KMS-11 (cell line): ENCODE measurements around the gene HAUS3.

Source experiments
- H2AFZ ChIP-seq: fragments of 200-600 bp; sonication (generic); 2 replicates; pipeline ENCODE4 v1.6.1; 2016; ENCODE audit warnings: antibody characterized with exemption, mixed run types, low read depth
- H3K27ac ChIP-seq: fragments of 200-600 bp; sonication (generic); 2 replicates; pipeline ENCODE4 v1.6.1; 2016; ENCODE audit warnings: mild to moderate bottlenecking, mixed run types
- H3K27me3 ChIP-seq: fragments of 200-600 bp; sonication (generic); 2 replicates; pipeline ENCODE4 v1.6.1; 2017; ENCODE audit warnings: mild to moderate bottlenecking, low read depth, mixed run types, moderate library complexity; ENCODE audit not compliant: insufficient read depth
- H3K36me3 ChIP-seq: fragments of 200-600 bp; sonication (generic); 2 replicates; pipeline ENCODE4 v1.6.1; 2017; ENCODE audit warnings: mild to moderate bottlenecking, mixed run types; ENCODE audit not compliant: insufficient read depth
- H3K4me1 ChIP-seq: fragments of 200-600 bp; sonication (generic); 2 replicates; pipeline ENCODE4 v1.6.1; 2016; ENCODE audit warnings: mild to moderate bottlenecking, low read depth, mixed run types; ENCODE audit not compliant: poor library complexity, severe bottlenecking
- H3K4me2 ChIP-seq: fragments of 200-600 bp; sonication (generic); 2 replicates; pipeline ENCODE4 v1.7.0; 2016; ENCODE audit warnings: mild to moderate bottlenecking, mixed run types
- H3K4me3 ChIP-seq: fragments of 200-600 bp; sonication (generic); IDR thresholded peaks from 2 replicates; pipeline ENCODE4 v1.6.1; 2017; ENCODE audit warnings: low read depth, low read length, mixed read lengths; ENCODE audit not compliant: insufficient read depth
- H3K79me2 ChIP-seq: fragments of 200-600 bp; sonication (generic); 2 replicates; pipeline ENCODE4 v1.6.1; 2016; ENCODE audit warnings: low read depth, mixed run types; ENCODE audit not compliant: insufficient read depth
- H3K9ac ChIP-seq: fragments of 200-600 bp; sonication (generic); 2 replicates; pipeline ENCODE4 v1.6.1; 2016; ENCODE audit warnings: mild to moderate bottlenecking, mixed run types
- H4K20me1 ChIP-seq: fragments of 200-600 bp; sonication (generic); 2 replicates; pipeline ENCODE4 v1.6.1; 2016; ENCODE audit warnings: mild to moderate bottlenecking, mixed run types; ENCODE audit not compliant: insufficient read depth
- CTCF ChIP-seq: fragments of 200-600 bp; sonication (generic); conservative IDR thresholded peaks from 2 replicates; pipeline ENCODE4 v1.6.1; 2017; ENCODE audit warnings: low read depth, mild to moderate bottlenecking, antibody characterized with exemption, low read length, moderate library complexity, mixed read lengths

Gene HAUS3

DNA sequence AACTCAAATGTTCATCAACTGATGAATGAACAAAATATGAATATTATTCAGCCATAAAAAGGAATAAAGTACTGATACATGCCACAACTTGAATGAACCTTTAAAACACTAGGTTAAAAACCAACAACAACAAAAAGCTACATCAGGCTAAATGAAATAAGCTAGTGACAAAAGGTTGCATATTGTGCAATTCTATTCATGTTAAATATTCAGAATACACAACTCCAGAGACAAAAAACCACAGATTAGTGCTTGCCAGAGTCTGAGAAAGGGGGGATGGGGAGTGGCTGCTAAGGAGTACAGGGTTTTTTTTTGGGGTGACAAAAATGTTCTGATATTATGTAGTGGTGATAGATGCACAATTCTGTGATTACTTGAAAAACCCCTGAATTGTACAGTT lies 58.5 kb downstream of the HAUS3 start:
- no peak overlapping the region for H3K4me3 ChIP-seq
- no peak for TF ChIP-seq CTCF
- H3K4me2 ChIP-seq: no peak overlapping the region
- H3K9ac ChIP-seq: no peak overlapping the region
- no peaks in the 10 kb centered on the region for H3K4me1 ChIP-seq
- no peak overlapping the region for H2AFZ ChIP-seq
- H4K20me1 ChIP-seq: no peaks in the 10 kb centered on the region
- no peaks in the 10 kb centered on the region for H3K79me2 ChIP-seq
- H3K27me3 ChIP-seq: no peaks in the 10 kb centered on the region
- H3K27ac ChIP-seq: no peak overlapping the region
- no peaks in the 10 kb centered on the region for H3K36me3 ChIP-seq

DNA sequence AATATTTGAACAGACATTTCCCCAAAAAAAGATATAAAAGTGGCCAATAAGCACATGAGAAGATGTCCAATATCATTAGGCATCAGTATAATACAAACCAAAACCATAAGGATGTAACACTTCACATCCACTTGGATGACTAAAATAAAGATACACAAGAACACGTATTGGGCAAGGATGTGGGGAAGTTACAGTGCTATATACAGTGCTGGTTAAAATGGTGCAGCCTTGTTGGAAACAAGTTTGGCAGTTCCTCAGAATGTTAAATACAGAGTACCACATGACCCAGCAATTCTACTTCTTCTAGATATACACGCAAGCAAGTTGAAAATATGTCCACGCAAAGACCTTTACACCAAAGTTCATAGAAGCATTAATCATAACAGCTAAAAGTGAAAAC lies 58.9 kb downstream of the HAUS3 start:
- H3K4me2 ChIP-seq: no peak overlapping the region
- no peak for TF ChIP-seq CTCF
- H3K27ac ChIP-seq: no peak overlapping the region

DNA sequence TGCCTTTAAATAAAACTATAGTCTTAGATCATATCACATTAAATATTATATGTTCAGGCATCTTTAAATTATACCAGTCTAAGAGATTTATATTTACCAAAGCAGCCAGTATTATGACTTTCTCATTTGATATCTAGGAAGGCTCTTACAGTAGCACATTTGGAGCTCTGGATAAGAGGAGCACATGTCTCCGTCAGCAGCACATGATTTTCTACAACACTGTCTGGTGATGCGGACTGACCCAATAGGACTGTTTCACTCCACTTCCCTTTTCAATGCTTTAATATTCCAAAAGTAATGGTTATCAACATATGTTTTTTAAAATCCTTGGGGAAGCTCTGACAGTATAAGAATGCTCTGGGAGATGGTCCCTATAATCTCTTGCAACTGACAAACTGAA lies 61.5 kb downstream of the HAUS3 start:
- Histone ChIP-seq H3K27ac (no peak overlapping the region), H3K36me3 (no peaks in the 10 kb centered on the region), H3K4me2 (no peak overlapping the region), H3K9ac (no peak overlapping the region), H3K4me1 (no peaks in the 10 kb centered on the region), H2AFZ (no peak overlapping the region), H3K27me3 (no peaks in the 10 kb centered on the region), H4K20me1 (no peaks in the 10 kb centered on the region), H3K4me3 (no peak overlapping the region), H3K79me2 (no peaks in the 10 kb centered on the region)
- TF ChIP-seq CTCF: no peak

More for the DNA sequence above, 58.9 kb downstream of the HAUS3 start:
- Histone ChIP-seq H3K4me3 (no peak overlapping the region), H3K4me1 (no peaks in the 10 kb centered on the region), H2AFZ (no peak overlapping the region), H4K20me1 (no peaks in the 10 kb centered on the region), H3K27me3 (no peaks in the 10 kb centered on the region), H3K9ac (no peak overlapping the region), H3K36me3 (no peaks in the 10 kb centered on the region), H3K79me2 (no peaks in the 10 kb centered on the region)

- no peak for TF ChIP-seq CTCF
- H3K79me2 ChIP-seq: no peaks in the 10 kb centered on the region
- no peak overlapping the region for H3K9ac ChIP-seq
- H3K36me3 ChIP-seq: no peaks in the 10 kb centered on the region
- no peaks in the 10 kb centered on the region for H4K20me1 ChIP-seq
- H2AFZ ChIP-seq: no peak overlapping the region
- no peak overlapping the region for H3K4me3 ChIP-seq
- no peaks in the 10 kb centered on the region for H3K27me3 ChIP-seq
- no peaks in the 10 kb centered on the region for H3K4me1 ChIP-seq
- H3K27ac ChIP-seq: no peak overlapping the region
- H3K4me2 ChIP-seq: no peak overlapping the region
Measured at GRCh38 chr4:2179717-2180116, 62.2 kb downstream of the HAUS3 start.

GRCh38 chr4:2178986-2179385 lies 62.9 kb downstream of the HAUS3 start:
- no peaks in the 10 kb centered on the region for H3K79me2 ChIP-seq

More at GRCh38 chr4:2178986-2179385, 62.9 kb downstream of the HAUS3 start:
- Histone ChIP-seq H4K20me1 (no peaks in the 10 kb centered on the region), H3K27me3 (no peaks in the 10 kb centered on the region), H3K27ac (no peak overlapping the region), H2AFZ (no peak overlapping the region), H3K4me1 (no peaks in the 10 kb centered on the region), H3K36me3 (no peaks in the 10 kb centered on the region), H3K4me3 (no peak overlapping the region), H3K4me2 (no peak overlapping the region), H3K9ac (no peak overlapping the region)
- TF ChIP-seq CTCF: no peak
